CD4-positive, alpha-beta T cell treated with Interleukin-17A for 4 hours (primary cell): ENCODE results near the gene CTPS1.
A peak's percentile ranks its signal among the peaks of the same experiment; 100 is the strongest.

Source experiments
- DNase-seq: peaks from one replicate; pipeline ENCODE4 v3.0.0-alpha.2; 2020; ENCODE audit warnings: mixed read lengths

Gene CTPS1, protein sequence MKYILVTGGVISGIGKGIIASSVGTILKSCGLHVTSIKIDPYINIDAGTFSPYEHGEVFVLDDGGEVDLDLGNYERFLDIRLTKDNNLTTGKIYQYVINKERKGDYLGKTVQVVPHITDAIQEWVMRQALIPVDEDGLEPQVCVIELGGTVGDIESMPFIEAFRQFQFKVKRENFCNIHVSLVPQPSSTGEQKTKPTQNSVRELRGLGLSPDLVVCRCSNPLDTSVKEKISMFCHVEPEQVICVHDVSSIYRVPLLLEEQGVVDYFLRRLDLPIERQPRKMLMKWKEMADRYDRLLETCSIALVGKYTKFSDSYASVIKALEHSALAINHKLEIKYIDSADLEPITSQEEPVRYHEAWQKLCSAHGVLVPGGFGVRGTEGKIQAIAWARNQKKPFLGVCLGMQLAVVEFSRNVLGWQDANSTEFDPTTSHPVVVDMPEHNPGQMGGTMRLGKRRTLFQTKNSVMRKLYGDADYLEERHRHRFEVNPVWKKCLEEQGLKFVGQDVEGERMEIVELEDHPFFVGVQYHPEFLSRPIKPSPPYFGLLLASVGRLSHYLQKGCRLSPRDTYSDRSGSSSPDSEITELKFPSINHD

GRCh38 chr1:40979241-40980067, at the start of gene CTPS1:
CTPS1 (plus strand) TSS chr1:40979696; CDS start chr1:40983291, 3,595 bp downstream.
- DNase-seq: peak; percentile 98

- no peak for DNase-seq
Observed at GRCh38 chr1:40930174-40930964, 49.1 kb upstream of the CTPS1 start.

- DNase-seq: no peak
Observed at GRCh38 chr1:40931601-40932000, 47.9 kb upstream of the CTPS1 start.

- DNase-seq: no peak
Observed at GRCh38 chr1:40932006-40932405, 47.5 kb upstream of the CTPS1 start.

GRCh38 chr1:40936931-40937339, 42.6 kb upstream of the CTPS1 start:
- DNase-seq: no peak

- DNase-seq: no peak
Observed at GRCh38 chr1:40938393-40938792, 41.1 kb upstream of the CTPS1 start.

GRCh38 chr1:40939320-40940059, 40.0 kb upstream of the CTPS1 start:
- DNase-seq: no peak

GRCh38 chr1:40944326-40944725, 35.2 kb upstream of the CTPS1 start:
- DNase-seq: no peak

DNA sequence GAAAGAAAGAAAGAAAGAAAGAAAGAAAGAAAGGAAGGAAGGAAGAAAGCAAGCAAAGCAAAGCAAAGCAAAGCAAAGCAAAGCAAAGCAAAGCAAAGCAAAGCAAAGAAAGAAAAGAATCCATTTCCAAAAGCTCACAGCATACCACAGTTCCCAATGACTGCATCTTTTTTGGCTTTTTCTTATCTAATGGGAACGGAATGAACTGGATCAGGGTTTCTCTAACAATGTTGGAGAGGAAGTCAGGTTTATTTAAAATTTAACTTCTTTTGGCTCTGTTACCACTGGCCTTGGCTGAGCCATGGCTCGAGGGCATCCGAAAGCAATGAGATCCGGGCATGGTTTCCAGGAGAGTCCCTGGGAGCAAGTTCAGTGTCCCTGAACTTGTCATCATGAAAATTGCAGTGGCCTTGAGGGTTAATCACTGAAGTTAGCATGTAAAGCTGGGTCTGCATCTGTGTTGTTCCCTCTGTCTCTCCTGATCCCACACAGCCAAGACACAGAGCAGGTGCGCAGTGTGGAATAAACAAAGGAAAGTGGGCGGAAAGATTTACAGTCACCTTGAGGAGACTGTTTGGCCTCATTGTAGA, 34.6 kb upstream of the CTPS1 start:
- DNase-seq: no peak

- no peak for DNase-seq
Observed at GRCh38 chr1:40945491-40945973, 34.0 kb upstream of the CTPS1 start.

- DNase-seq: peak; percentile 56
Observed at GRCh38 chr1:40948741-40949443, 30.6 kb upstream of the CTPS1 start.

DNA sequence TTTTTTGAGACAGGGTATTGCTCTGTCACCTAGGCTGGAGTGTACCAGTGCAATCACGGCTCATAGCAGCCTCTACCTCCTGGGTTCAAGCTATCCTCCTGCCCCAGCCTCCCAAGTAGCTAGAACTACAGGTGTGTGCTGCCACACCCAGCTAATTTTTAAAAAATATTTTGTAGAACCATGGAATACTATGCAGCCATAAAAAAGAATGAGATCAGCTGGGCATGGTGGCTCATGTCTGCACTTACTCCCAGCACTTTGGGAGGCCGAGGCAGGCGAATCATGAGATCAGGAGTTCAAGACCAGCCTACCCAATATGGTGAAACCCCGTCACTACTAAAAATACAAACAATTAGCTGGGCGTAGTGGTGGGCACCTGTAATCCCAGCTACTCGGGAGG, 29.9 kb upstream of the CTPS1 start:
- no peak for DNase-seq

DNA sequence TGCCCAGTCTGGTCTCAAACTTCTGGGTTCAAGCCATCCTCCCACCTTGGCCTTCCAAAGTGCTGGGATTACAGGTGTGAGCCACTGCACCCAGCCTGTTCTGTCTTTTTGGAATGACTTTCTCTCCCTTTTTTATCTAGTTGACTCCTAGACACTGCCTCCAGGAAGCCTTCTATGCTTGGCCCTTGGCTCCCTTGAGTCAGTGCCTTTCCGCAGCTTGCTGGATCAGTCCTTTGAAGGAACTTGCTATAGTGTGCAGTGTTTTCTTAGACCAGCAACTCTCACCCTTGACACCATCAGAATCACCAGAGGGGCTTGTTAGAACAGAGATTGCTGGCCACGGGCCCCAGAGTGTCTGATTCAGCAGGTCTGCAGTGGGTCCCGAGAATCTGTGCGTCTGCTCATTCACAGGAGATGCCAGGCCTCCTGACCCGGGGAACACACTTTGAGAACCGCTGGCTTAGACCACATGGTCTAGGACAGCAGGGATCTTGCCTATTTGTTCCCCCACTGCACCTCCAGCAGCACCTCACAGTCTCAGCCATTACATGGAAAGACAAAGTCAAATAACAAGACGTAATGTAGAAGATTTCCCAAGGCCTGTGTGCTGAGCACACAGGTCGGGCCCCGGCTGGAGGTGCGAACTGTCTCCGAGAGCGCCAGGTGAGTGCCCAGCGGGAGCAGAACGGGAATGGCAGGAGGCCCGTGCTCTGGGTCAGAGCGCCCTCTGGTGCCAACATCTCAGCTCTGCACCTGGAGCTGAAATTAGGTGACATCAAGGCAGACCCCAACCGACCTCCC, 27.4 kb upstream of the CTPS1 start:
- DNase-seq: peak; percentile 74

GRCh38 chr1:40952744-40953315, 26.7 kb upstream of the CTPS1 start:
- DNase-seq: no peak

GRCh38 chr1:40954626-40955025, 24.9 kb upstream of the CTPS1 start:
- no peak for DNase-seq

GRCh38 chr1:40955266-40955665, 24.2 kb upstream of the CTPS1 start:
- no peak for DNase-seq

DNA sequence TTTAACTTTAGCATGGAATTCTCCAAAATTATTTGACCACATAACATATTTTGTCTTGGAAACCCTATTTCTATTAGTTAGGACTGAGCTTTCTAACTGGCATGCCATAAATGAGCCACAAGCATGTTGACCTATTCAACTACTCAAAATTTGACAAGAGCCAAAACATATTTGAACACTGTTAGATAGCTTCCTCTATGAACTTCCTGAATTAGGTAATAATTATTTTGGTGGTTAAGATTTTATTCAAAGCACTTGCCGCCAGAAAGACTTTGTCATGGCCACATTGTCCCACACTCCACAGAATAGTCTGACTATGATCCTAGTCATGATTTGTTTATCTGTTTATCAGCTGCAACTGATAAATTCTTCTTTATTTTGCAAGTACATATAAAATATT, 23.1 kb upstream of the CTPS1 start:
- DNase-seq: no peak

GRCh38 chr1:40958210-40958609, 21.3 kb upstream of the CTPS1 start:
- no peak for DNase-seq

DNA sequence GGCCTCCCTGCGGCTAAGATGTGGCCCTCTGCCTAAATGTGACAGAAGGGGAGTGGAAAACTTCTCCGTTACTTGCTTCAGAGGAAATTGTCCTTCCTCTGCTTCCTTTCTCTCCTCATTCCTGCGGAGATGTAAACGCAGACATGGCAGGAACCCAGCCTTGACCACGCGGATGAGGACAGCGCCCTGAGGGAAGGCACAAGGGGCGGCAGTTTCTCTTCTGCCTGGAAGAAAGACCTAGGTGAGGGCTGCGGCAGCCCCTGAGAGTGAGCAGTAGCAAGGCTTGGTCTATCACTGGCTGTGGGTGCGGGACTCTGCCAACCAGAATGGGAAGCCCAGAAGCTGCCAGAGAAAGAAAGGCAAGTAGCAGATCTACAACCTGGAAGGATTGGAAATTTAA, 14.0 kb upstream of the CTPS1 start:
- DNase-seq: no peak

DNA sequence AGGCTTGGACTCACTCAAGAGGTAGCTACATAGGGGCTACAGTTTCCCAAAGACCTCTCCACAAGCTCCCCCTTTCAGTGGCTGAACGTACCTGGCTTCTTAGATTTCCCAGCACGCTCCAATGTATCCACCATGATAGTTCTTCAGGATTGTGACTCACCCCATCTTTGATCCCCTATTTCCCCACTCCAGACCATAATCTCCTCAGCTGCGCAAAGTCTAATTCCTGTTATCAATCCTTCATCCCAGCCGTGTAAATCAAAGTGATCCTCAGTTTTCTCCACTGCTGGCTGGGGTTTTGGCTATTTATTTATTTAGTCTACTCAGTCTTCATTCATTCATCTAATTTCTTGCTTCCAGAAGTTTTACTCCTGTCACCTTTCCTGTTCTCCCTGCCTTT, 13.1 kb upstream of the CTPS1 start:
- DNase-seq: no peak
